Ovary (tissue), 3 donors: ENCODE data around the gene MRPL30.
"Not testable (repeated sequence)": the region's sequence is repeated elsewhere in the genome, so short reads cannot be mapped to it uniquely, and the experiment has no call there.

ENCODE experiments used
- EP300 ChIP-seq: sonication (generic); formaldehyde crosslinking; IDR thresholded peaks from one replicate; pipeline ENCODE4 v1.6.1; 2017; ENCODE audit warnings: antibody characterized with exemption
- POLR2A ChIP-seq: fragments of 450-650 bp; IDR thresholded peaks from one replicate; pipeline ENCODE4 v1.6.1; 2017; ENCODE audit warnings: antibody characterized with exemption, mild to moderate bottlenecking, moderate library complexity
- TF ChIP-seq, protein P1 (sequence below), 3 donors: fragments of 450-650 bp in 2 of 3; fragments of 200-600 bp in 1 of 3; IDR thresholded peaks; one replicate each; pipeline versions ENCODE4 v1.5.1 to v1.8.0; 2016 to 2022; ENCODE audit warnings: antibody characterized with exemption in 3 of 3, mild to moderate bottlenecking in 1 of 3
- donor health status: DM: no; HTN: no; CAD: no.

DNA sequence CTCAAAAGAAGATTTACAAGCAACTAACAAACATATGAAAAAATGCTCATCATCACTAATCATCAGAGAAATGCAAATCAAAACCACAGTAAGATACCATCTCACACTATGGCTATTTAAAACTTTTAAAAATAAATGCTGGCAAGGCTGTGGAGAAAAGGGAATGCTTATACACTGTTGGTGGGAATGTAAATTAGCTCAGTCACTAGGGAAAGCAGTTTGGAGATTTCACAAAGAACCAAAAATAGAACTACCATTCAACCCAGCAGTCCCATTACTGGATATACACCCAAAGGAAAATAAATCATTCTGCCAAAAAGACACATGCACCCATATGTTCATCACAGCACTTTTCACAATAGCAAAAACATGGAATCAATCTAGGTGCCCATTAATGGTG is 52.2 kb downstream of the MRPL30 start:
- not testable (repeated sequence) for TF ChIP-seq POLR2A, EP300
- TF ChIP-seq, protein P1, sequence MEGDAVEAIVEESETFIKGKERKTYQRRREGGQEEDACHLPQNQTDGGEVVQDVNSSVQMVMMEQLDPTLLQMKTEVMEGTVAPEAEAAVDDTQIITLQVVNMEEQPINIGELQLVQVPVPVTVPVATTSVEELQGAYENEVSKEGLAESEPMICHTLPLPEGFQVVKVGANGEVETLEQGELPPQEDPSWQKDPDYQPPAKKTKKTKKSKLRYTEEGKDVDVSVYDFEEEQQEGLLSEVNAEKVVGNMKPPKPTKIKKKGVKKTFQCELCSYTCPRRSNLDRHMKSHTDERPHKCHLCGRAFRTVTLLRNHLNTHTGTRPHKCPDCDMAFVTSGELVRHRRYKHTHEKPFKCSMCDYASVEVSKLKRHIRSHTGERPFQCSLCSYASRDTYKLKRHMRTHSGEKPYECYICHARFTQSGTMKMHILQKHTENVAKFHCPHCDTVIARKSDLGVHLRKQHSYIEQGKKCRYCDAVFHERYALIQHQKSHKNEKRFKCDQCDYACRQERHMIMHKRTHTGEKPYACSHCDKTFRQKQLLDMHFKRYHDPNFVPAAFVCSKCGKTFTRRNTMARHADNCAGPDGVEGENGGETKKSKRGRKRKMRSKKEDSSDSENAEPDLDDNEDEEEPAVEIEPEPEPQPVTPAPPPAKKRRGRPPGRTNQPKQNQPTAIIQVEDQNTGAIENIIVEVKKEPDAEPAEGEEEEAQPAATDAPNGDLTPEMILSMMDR (IDR thresholded peaks at IDR 0.05): not testable (repeated sequence)
